GM18868 (cell line): ENCODE results near the gene TMEM69.
"Not testable (repeated sequence)": the region's sequence is repeated elsewhere in the genome, so short reads cannot be mapped to it uniquely, and the experiment has no call there.

Experiments used
- ATAC-seq: cut with Tn5 transposase; IDR thresholded peaks from one replicate; pipeline ENCODE4 v1.9.1; 2021; ENCODE audit warnings: mild to moderate bottlenecking, moderate library complexity; ENCODE audit not compliant: unreplicated experiment

The TMEM69 gene, protein sequence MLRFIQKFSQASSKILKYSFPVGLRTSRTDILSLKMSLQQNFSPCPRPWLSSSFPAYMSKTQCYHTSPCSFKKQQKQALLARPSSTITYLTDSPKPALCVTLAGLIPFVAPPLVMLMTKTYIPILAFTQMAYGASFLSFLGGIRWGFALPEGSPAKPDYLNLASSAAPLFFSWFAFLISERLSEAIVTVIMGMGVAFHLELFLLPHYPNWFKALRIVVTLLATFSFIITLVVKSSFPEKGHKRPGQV

DNA sequence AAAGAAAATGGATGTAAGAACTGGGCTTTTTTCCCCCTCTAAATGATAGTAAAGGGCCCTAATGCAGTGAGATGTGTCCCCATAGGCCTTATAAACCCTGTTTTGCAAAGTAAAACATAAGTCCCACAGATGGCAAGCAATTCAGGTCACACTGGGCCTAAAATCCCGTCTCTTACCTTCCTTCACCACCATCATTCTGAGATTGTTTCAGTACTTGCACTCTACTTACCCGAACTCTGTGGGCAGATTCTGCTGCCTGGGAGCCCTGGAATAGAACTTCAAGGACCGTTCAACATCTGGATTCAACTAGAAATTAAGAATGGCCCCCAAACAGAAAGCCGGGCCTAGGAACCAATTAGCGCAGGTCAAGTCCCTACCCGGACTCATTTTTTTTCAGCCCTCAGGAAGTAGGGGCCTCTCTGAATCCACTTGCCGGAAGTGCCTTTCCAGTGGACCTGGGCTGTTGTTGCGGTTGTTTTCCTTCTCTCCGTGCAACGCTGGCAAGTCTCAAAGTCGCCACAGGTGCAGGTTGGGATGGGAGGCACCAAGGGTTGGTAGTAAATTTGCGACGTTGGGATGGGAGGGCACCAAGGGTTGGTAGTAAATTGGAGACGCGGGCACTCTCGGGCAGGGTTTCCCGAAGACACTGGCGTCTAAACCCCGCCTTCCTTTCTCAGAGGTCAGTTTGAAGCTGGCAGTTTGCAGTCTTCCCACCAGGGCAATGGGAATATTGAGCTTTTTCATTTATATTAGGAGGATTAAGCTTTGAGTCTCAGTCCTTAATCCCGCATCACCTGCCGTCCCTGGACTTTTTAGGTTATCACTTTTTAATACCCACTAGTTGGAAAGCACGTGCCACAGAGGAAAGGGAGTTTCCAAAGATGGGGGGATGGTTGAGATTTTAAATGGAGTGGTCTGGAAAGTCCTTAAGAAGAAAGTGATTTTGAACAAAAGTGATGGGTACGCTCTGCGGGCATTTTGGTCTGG is at the start of gene TMEM69:
Gene TMEM69, plus strand, starts transcription at position 428 of the 987 bp plus-strand sequence. CDS start 2,888 bp downstream, outside the sequence.
- no peak for ATAC-seq

DNA sequence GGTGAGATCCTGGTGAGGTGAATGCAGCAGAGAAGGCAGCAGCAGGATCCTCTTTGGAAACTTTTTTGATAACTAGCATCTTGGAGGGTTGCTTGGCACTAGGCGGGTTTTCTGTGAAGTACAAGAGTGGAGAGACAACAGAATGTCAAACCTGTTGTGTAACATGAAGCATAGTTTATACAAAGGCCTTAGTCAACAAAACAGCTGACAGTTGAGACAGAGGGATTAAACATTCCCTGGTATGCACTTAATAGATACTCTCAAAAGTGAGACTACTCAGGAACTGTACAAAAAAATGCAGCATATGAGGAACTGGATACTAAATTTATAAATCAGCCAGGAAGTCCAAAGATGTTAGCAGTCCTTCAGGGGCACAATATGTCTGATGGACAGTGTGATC is 47.7 kb upstream of the TMEM69 start:
- ATAC-seq: no peak

DNA sequence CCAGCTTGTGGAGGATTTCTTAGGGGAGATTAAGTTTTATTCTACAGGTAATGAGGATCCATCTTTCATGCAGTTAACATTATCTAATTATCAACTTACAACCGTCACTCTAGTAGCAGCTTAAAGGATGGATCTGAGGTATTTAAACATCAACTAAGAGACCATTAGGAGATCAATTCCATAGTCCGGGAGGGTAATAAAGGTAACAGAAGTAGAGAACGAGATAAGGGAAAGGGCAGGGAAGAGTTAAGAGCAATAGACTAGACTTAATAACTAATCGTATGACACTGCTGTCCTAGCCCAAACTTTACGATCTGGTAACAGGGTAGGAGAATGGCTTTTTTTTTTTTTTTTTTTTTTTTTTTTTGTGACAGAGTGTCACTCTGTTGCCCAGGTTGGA is 44.7 kb upstream of the TMEM69 start:
- no peak for ATAC-seq

DNA sequence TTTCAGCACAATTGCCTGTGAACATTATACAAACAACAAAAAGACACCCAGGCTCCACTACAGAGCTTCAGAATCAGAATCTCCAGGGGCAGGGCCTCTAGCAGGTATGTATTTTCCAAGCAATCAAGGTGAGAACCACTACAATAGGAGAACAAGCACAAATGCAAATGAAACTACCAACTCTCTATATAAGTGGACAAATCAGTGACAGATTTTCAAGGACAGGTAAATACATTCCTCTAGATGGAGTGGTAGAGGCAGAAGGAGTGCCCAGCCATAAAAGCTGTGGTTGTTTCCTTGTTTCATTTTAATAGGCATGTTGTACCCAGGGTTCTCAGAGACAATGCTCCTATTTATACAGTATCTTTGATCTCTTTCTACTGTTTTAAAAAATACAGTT is 44.0 kb upstream of the TMEM69 start:
- ATAC-seq: no peak

DNA sequence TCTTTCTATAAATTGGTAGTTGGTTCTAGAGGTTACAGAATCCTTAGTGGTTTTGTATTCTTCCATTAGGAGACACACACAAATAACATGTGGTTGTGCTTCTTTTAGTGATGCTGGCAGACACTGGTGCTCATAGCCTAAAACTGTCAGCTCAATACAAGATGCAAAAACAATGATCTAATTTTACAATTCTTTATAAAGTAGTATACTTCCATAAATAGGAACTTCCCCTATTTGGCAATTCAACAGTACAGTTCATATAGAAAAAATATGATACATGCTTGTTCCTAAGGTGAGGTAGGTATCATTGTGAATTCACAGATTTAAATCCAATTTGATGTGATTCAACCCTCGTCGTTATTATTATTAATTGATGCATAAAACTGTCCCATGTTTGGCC is 43.3 kb upstream of the TMEM69 start:
- no peak for ATAC-seq

DNA sequence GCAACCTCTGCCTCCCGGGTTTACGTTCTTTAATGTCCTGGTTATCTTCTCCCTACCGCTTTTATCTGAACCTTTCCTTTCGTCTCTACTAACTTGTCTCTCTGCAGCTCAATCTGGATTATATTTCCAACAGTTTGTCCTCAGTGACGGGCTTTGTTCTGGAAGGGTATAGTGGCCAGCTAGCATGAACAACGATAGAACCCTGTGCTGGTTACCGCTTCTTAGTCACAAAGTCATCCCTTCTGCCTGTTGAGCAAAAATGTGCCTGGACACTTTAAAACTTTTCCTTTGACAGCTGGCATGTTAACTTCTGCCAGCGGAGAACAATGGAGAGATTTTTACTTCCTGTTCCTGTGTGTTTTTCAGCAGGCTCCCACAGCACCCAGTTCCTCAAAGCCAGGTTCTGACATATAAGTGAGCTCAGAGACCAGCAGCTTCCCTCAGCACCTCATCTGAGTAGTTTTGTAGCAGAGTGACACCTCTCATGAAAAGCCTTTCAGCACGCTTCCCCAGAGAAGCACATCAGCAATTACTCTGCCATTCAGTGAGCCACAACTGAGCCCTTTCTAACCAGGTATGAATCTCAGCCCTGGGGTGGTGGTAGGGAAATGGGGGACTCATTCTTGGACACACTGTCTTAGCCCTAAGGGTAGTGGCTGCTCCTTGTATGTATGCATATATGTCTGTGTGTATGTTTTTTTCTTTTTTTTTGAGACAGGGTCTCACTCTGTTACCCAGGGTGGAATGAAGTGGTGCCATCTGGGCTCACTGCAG is 40.5 kb upstream of the TMEM69 start:
- no peak for ATAC-seq

DNA sequence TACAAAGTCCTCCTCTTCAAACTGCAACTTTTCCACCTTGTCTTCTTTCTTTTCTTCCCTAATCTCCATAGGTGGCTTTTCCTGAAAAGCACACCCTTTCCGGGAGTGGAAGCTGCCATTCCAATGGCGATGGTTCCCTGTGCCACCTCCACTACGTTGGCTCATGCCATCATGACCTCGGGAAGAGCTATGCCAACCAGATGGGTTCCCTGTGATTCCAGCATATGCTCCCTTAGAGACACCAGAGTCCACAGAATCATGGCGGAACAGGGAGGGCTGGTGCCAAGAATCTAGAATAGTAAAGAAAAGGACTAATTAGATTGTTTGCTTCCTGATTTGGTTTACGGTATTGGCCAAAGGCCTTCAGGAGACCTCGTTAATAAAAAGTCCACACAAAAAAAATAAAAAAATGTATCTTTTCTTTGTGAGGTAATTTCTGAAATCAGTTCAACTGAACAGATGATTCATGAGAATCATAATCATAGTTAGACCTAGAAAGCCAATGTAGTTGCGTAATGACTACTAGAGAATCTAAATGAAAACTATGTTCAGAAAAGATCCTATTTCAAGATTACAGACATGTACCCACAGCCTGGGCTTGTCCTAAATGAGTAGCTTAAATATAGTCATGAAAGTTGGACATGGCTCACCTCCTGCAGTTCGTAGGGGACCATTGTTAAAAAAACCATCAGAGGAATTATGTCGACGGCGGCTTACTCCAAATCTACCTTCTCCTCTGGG is 33.3 kb upstream of the TMEM69 start:
- ATAC-seq: no peak

DNA sequence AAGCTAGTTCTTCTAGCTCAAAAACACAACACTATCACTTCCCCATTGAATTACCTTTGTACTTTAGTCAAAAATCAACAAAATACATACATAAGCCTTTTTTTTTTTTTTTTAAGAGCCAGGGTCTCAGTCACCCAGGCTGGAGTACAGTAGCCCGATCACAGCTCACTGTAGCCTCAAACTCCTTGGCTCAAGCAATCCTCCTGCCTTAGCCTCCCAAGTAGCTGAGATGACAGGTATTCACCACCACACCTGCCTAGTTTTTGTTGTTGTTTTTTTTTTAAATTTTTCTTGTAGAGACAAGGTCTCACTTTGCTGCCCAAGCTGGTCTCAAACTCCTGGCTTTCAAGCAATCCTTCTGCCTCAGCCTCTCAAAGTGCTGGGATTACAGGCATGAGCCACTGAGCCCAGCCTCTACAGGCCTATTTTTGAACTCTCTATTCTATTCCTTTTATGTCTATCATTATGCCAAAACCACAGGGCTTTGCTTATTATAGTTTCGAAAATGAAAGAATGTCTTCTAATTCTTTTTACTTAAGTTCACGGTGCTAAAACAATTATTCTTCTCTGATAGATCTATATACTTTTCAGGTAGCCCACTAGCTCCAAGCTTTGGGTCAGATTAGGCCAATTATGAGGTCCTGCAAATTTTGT is 31.3 kb upstream of the TMEM69 start:
- no peak for ATAC-seq

DNA sequence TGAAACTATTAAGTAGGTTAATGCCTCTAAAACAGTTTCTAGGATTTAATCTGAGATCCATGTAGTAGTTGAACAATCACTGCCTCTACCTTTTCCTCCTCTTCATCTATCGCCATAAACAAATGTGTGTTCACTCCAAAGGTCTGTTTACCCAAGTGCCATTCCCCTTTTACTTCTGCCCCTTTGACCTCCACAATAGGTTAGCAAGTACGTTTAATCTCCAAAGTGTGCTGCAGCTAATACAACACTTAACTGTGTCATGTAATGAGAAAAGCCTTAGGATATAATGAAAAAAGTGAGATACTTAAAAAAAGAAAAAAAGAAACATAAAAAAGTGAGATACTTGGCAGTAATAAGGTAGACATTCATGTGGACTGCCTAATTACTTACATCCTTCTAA is 29.8 kb upstream of the TMEM69 start:
- no peak for ATAC-seq

DNA sequence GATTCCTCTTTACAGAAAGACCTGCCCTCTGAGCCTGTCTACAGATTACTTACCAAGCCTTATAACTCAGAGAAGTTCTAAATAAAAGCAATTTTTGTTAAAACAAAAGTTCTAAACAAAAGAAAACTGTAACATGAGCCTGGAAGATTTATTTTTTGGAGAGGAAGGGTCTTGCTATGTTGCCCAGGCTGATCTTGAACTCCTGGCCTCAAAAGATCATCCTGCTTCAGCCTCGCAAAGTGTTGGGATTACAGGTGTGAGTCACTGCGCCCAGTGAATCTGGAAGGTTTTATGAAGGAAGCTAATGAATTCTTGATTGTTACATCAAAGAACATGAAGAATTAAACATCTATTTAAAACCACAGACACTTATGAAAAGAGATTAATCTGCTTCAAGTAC is 28.8 kb upstream of the TMEM69 start:
- ATAC-seq: no peak

DNA sequence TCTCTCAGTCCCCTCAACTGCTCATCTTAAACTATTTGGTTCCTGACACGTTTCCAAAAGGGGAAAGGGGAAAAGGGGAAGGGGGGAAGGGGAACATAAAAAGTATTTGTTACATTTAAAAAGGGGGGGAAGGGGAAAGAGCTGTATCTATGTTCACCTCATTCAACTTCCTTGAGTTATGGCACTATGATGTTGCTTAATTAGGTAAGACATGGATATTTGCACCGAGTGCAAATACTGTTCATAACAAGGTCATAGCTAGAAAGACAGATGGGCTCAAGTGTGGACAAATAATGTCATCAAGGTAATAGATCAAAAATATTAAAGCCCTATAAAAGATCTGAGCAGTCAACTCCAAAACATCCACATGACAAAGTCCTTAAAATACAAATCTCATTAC is 27.6 kb upstream of the TMEM69 start:
- ATAC-seq: no peak

DNA sequence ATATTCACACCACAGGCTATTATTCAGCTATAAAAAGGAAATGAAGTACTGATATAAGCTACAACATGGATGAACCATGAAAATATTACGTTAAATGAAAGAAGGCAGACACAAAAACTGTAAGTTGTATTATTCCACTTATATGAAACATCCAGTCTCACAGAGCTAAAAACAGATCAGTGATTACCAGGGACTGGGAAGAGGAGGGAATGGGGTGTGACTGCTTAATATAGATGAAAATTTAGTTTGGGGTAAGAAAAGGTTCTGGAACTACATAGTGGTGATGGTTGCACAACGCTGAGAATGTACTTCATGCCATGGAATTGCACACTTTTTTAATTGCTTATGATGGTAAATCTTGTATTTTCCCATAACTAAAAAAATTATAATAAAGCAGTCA is 21.1 kb upstream of the TMEM69 start:
- ATAC-seq: no peak

DNA sequence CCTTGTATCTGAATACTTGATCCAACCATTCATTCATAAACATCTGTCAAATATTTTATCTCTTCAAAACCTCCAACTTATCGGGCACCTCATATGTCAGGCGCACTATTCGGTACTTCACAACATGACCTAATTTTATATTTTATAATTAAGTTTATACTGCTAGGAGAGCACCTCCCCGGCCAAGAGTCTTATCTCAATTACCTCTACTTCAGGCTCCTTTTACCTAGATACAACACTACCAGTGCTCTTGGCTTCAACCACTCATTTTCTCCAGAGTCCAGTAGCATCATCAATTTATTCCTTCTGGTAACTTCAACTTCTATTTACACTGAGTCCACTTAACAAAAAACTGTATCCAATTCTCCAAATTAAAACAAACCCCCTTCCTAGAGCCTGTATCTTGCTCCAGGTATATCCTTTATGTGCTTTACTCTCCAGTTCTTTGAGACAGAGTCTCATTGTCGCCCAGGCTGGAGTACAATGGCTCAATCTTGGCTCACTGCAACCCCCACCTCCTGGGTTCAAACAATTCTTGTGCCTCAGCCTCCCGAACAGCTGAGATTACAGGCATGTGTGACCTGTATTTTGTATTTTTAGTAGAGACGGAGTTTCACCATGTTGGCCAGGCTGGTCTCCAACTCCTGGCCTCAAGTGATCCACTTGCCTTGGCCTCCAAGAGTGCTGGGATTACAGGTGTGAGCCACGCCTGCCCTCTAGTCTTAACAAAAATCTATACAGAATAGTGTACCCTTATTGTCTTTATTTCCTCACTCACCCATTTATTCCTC is 20.5 kb upstream of the TMEM69 start:
- no peak for ATAC-seq

DNA sequence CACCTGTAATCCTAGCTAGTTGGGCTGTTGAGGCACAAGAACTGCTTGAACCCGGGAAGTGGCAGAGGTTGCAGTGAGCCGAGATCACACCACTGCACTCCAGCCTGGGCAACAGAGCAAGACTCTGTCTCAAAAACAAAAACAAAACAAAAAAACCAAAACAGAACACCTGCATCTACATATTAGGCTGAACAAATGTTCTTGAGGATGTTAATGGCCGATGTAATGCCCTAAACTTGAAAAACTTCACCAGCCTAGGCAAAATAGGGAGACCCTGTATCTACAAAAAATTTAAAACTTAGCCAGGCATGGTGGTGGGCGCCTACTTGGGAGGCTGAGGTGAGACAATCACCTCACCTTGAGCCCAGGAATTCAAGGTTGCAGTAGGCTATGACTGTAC is 19.5 kb upstream of the TMEM69 start:
- no peak for ATAC-seq

DNA sequence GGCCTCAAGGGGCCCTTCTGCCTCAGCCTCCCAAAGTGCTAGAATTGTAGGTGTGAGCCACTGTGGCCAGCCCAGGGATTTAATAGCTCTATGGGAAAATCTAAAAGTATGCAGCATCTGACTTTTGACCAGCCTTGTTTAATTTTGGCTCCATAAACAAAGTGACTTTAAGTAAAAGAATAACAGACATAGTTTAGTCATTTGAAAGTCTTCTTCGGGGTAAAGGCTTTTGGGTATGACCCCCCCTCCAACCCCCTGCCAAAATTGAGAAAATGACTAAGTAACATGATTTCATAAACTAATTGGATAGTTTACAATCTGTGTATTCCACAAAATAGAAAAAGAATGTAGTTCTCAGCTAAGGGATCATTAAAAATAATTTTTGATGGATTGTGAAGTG is 18.6 kb upstream of the TMEM69 start:
- no peak for ATAC-seq

DNA sequence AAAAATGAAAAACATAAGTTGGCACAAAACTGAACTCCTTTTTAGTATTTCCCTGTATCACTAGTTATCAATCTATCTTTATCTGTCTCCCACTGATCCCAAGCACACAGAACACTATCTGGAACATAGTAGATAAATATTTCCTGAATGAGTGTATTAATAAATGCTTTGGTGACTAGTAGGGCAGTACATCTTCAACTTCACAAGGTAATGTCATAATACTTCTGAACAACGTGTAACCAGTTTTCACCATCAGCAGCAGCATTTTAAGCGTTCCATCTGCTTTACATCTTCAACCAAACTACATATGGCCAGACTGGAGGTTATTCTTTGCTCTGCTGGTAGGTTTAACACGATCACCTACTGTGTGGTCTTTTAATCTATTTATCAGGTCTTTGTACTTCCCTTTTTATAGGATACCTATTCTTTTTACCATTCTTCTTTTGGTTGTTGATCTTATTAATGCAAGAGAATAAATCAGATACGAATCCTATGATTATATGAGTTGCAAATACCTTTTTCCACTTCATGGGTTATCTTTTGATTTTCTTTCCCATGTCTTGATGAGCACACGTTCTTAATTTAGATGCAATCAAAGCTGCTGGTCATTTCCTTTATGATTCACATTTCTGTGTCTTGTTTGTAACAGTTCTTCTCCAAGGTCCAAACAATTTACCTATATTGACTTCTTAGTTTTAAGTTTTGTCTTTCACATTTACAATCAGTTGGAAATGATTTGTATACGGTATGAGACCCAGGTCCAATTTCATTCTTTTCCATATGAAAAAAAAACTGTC is 17.9 kb upstream of the TMEM69 start:
- ATAC-seq: no peak

DNA sequence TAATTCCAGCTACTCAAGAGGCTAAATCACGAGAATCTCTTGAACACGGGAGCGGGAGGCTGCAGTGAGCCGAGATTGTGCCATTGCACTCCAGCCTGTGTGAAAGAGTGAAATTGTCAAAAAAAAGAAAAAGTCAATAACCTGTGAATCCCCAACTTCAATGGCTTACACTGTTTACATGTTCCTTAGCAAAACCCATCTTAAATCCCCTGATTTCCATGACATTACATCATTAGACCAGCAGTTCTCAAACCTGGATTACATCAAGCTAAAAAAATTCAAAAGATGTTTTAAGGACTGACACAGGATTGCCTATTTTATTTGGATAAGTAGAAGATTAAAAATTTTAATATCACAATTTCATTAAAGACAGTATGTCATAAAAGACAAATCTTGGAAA is 14.0 kb upstream of the TMEM69 start:
- no peak for ATAC-seq

DNA sequence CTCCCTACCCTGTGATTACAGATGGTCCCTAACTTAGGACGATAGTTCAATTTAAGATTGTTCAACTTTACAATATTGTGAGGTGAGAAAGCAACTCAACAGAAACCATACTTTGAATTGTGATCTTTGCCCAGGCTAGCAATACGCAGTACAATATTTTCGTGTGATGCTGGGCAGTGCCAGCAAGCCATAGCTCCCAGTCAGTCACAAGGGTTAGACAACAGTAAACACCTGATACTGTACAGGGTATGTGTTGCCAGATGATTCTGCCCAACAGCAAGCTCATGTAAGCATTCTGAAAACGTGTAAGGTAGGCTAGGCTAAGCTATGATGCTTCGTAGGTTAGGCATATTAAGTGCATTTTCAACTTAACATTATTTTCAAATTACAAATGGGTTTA is 13.5 kb upstream of the TMEM69 start:
- no peak for ATAC-seq

DNA sequence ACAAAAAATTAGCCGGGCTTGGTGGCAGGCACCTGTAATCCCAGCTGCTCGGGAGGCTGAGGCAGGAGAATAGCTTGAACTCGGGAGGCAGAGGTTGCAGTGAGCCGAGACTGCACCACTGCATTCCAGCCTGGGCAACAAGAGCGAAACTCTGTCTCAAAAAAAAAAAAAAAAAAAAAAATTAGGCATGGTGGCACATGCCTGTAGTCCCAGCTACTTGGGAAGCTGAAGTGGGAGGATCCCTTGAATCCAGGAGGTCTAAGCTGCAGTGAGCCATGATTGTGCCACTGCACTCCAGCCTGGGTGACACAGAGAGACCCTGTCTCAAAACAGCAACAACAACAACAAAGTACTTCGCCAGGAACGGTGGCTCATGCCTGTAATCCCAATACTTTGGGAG is 11.4 kb upstream of the TMEM69 start:
- ATAC-seq: not testable (repeated sequence)
